Endodermal cell (in vitro differentiated cells): ENCODE measurements around the gene HELZ2. TPM values are rescaled to one million over a fixed set of nuclear protein-coding genes. Genes with fewer than 3 reads are reported as not detected.

Experiments used
- DNase-seq: peaks from one replicate; pipeline ENCODE4 v3.0.0-alpha.2; 2017
- H3K27ac ChIP-seq: 2 replicates; pipeline ENCODE4 v1.5.1; 2013; ENCODE audit warnings: mild to moderate bottlenecking, low read depth, low read length, moderate library complexity
- H3K27me3 ChIP-seq: 2 replicates; pipeline ENCODE4 v1.6.1; 2013; ENCODE audit warnings: mild to moderate bottlenecking, low read length, moderate library complexity; ENCODE audit not compliant: insufficient read depth, control insufficient read depth, poor library complexity, severe bottlenecking
- H3K36me3 ChIP-seq: 2 replicates; pipeline ENCODE4 v1.7.0; 2013; ENCODE audit warnings: mild to moderate bottlenecking, low read length, moderate library complexity; ENCODE audit not compliant: control insufficient read depth, insufficient read depth
- H3K4me1 ChIP-seq: one replicate; pipeline ENCODE4 v1.7.0; 2013; ENCODE audit warnings: low read length; ENCODE audit not compliant: control insufficient read depth, insufficient read depth
- H3K4me3 ChIP-seq: 2 replicates; pipeline ENCODE4 v1.5.1; 2013; ENCODE audit warnings: mild to moderate bottlenecking, low read length, moderate library complexity
- H3K9ac ChIP-seq: 2 replicates; pipeline ENCODE4 v1.6.1; 2013; ENCODE audit warnings: mild to moderate bottlenecking, low read length, moderate library complexity; ENCODE audit not compliant: poor library complexity, severe bottlenecking; ENCODE audit errors: extremely low read depth
- H3K9me3 ChIP-seq: 2 replicates; pipeline ENCODE4 v1.6.1; 2013; ENCODE audit warnings: mild to moderate bottlenecking, low read length, moderate library complexity; ENCODE audit not compliant: control insufficient read depth
- H3K27ac Mint-ChIP-seq: 2 replicates; pipeline ENCODE4 v1.8.0; 2020; ENCODE audit warnings: mixed read lengths
- H3K27me3 Mint-ChIP-seq: 2 replicates; pipeline ENCODE4 v1.8.0; 2021; ENCODE audit warnings: mild to moderate bottlenecking, mixed read lengths; ENCODE audit not compliant: insufficient read depth
- H3K36me3 Mint-ChIP-seq: 2 replicates; pipeline ENCODE4 v1.8.0; 2020; ENCODE audit warnings: low read depth, mixed read lengths
- H3K4me1 Mint-ChIP-seq: 2 replicates; pipeline ENCODE4 v1.8.0; 2020; ENCODE audit warnings: mixed read lengths
- H3K4me3 Mint-ChIP-seq: 2 replicates; pipeline ENCODE4 v1.8.0; 2020; ENCODE audit warnings: mild to moderate bottlenecking, moderate library complexity, mixed read lengths
- H3K9me3 Mint-ChIP-seq: 2 replicates; pipeline ENCODE4 v1.8.0; 2020; ENCODE audit warnings: mild to moderate bottlenecking, mixed read lengths
- CTCF ChIP-seq: fragments of 200-600 bp; sonication (generic); conservative IDR thresholded peaks from 2 replicates; pipeline ENCODE4 v1.5.0; 2021; ENCODE audit warnings: antibody characterized with exemption, mild to moderate bottlenecking
- WGBS, 2 experiments: methylation state at CpG; one replicate each; pipeline versions ENCODE4 v1.1.5 to v1.1.7; 2013; ENCODE audit warnings: missing lambda C conversion rate in 2 of 2, mixed read lengths in 1 of 2; ENCODE audit not compliant: insufficient coverage in 1 of 2, insufficient read length in 1 of 2; 5-methylcytosine and 5-hydroxymethylcytosine counted together
- total RNA-seq, 2 donors: library from RNA; stranded (reverse); fragmentation: NEBNext Ultra II Directional in 1 of 2; extraction: Animal tissue kit (Norgen Biotek cat#: 25700) in 1 of 2; gene quantifications; 2 replicates in 1 of 2; 3 replicates in 1 of 2; pipeline ENCODE4 v1.2.1, GENCODE V29; 2021

The HELZ2 gene
- total RNA-seq, 2 donors from 2014 or later, result 34.5 to 37.0 TPM

- Histone ChIP-seq H3K9ac (no peak overlapping the region), H3K36me3 (no peaks in the 10 kb centered on the region), H3K27ac (no peak overlapping the region), H3K9me3 (no peaks in the 10 kb centered on the region), H3K4me3 (no peak overlapping the region), H3K27me3 (no peaks in the 10 kb centered on the region), H3K4me1 (no peaks in the 10 kb centered on the region)
- H3K4me1 Mint-ChIP-seq, result peaks cover 5% of the 10 kb centered on the region
- no peak for DNase-seq
- no peaks in the 10 kb centered on the region for H3K9me3 Mint-ChIP-seq
- peaks cover 15% of the 10 kb centered on the region for H3K36me3 Mint-ChIP-seq
- no peaks in the 10 kb centered on the region for H3K27me3 Mint-ChIP-seq
- H3K4me3 Mint-ChIP-seq, result no peak overlapping the region
- WGBS, 2 experiments, result 94 to 95% methylated on average over 7 to 12 of the region's 12 CpGs
- TF ChIP-seq CTCF, result no peak
- H3K27ac Mint-ChIP-seq, result no peak overlapping the region
Measured at GRCh38 chr20:63587256-63587655, 13.2 kb upstream of the HELZ2 start.

- Mint-ChIP-seq H3K4me1 (peaks cover 5% of the 10 kb centered on the region), H3K9me3 (no peaks in the 10 kb centered on the region), H3K36me3 (peaks cover 15% of the 10 kb centered on the region), H3K4me3 (no peak overlapping the region), H3K27me3 (no peaks in the 10 kb centered on the region), H3K27ac (no peak overlapping the region)
- no peak overlapping the region for H3K4me3 ChIP-seq
- DNase-seq, result no peak
- H3K36me3 ChIP-seq, result no peaks in the 10 kb centered on the region
- H3K9ac ChIP-seq, result no peak overlapping the region
- 93% methylated on average over 14 to 17 of the region's 17 CpGs for WGBS, 2 experiments
- no peak overlapping the region for H3K27ac ChIP-seq
- H3K4me1 ChIP-seq, result no peaks in the 10 kb centered on the region
- TF ChIP-seq CTCF, result no peak
- H3K9me3 ChIP-seq, result no peaks in the 10 kb centered on the region
- no peaks in the 10 kb centered on the region for H3K27me3 ChIP-seq
Measured at GRCh38 chr20:63586797-63587196, 12.8 kb upstream of the HELZ2 start.

- no peaks in the 10 kb centered on the region for H3K9me3 ChIP-seq
- no peak overlapping the region for H3K27ac ChIP-seq
- peaks cover 5% of the 10 kb centered on the region for H3K4me1 Mint-ChIP-seq
- DNase-seq, result no peak
- TF ChIP-seq CTCF, result no peak
- no peaks in the 10 kb centered on the region for H3K9me3 Mint-ChIP-seq
- peaks cover 12% of the 10 kb centered on the region for H3K36me3 Mint-ChIP-seq
- no peak overlapping the region for H3K4me3 ChIP-seq
- H3K4me1 ChIP-seq, result no peaks in the 10 kb centered on the region
- H3K27ac Mint-ChIP-seq, result no peak overlapping the region
- H3K27me3 ChIP-seq, result no peaks in the 10 kb centered on the region
- H3K27me3 Mint-ChIP-seq, result no peaks in the 10 kb centered on the region
- no peaks in the 10 kb centered on the region for H3K36me3 ChIP-seq
- no peak overlapping the region for H3K9ac ChIP-seq
- WGBS, 2 experiments, result 92 to 93% methylated on average over 20 to 22 of the region's 22 CpGs
- no peak overlapping the region for H3K4me3 Mint-ChIP-seq
Measured at GRCh38 chr20:63585616-63586565, 11.9 kb upstream of the HELZ2 start.
